ENCODE results near the gene CCDC88B.

Gene CCDC88B

DNA sequence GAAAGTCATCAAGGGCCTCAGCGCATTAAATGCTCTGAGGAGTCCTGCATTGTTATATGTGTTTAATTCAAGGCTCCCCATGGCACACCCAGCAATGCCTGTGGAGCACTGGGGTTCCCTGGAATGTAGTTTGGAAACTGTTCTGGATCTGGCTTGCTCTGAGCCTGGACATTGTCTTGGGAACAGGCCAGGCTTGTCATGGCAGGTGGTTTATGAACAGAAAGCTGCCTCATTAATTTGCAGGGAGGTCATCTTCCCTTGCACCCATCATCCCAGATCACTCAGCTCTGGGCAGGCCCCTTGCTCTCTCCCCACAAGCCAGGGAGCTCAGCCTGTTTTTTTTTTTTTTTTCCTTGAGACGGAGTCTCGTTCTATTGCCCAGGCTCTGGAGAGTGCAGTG is 51.8 kb downstream of the CCDC88B start:
- Histone ChIP-seq H3K9ac (ENCODE audit: low read depth, low read length) (no peak overlapping the region), H3K9me3 (ENCODE audit: control insufficient read depth, insufficient read depth, low read length) (no peaks in the 10 kb centered on the region), H3K4me1 (ENCODE audit: control insufficient read depth, insufficient read depth, low read length) (peaks cover 11% of the 10 kb centered on the region), H3K36me3 (ENCODE audit: control insufficient read depth, insufficient read depth, low read length) (no peaks in the 10 kb centered on the region), H3K27me3 (ENCODE audit: control insufficient read depth, insufficient read depth, low read length) (no peaks in the 10 kb centered on the region), H3K27ac (ENCODE audit: low read depth, low read length) (no peak overlapping the region), H3K4me3 (ENCODE audit: low read depth, low read length) (no peak overlapping the region)

DNA sequence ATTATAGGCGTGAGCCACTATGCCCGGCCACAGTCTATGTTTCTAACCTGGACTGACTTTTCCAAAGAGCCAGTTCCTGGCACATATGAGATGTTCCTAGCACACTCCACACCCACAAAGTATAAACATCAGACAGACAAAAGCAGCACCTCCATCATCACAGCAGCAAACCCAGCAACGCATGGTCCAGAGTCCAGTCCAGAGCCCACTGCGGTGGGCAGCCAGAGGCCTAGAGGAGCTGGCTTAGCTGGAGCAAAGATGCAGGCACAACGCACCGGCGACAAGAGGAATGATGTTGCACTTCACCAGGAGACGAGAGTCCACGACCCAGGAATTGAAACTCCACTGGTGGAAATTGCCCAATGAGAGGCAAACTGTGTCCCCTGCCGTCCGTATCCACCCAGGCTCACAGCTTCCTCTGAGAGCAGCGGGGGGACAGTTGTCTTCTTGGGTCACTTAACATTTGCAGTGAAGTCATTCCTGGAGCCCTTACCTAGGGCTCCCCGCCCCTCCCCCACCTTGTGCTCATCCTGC is 55.6 kb downstream of the CCDC88B start:
- Histone ChIP-seq H3K4me3 (ENCODE audit: low read depth, low read length) (no peak overlapping the region), H3K9me3 (ENCODE audit: control insufficient read depth, insufficient read depth, low read length) (no peaks in the 10 kb centered on the region), H3K27me3 (ENCODE audit: control insufficient read depth, insufficient read depth, low read length) (no peaks in the 10 kb centered on the region), H3K36me3 (ENCODE audit: control insufficient read depth, insufficient read depth, low read length) (no peaks in the 10 kb centered on the region), H3K4me1 (ENCODE audit: control insufficient read depth, insufficient read depth, low read length) (peaks cover 11% of the 10 kb centered on the region), H3K27ac (ENCODE audit: low read depth, low read length) (peak overlapping the region; percentile 52), H3K9ac (ENCODE audit: low read depth, low read length) (no peak overlapping the region)

DNA sequence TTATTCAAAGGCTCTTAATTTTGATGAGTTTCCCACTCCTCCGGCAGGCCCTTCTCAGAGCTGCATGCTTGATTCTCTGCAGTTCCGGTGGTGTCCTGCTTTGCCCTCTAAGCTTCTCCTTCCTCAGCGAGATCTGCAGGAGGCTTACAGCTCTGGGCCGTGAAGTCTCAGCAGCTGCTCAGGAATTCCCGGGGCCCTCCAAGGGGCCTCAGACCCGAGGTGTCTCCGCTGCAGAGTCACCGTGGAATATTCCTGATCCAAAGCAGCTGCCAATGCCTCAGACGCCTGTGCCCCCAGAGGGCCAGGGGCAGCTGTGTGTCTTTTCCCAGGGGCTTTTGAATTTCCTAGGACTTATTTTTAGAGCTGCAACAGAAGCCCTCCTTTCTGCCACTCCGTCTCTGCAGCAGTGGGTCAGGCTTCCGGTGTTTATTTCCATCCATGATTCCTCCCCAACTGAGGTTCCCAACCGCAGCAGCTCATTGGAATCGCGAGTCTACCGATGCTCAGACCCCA is 56.1 kb downstream of the CCDC88B start:
- peak overlapping the region; percentile 52 for H3K27ac ChIP-seq (ENCODE audit: low read depth, low read length)
- no peaks in the 10 kb centered on the region for H3K36me3 ChIP-seq (ENCODE audit: control insufficient read depth, insufficient read depth, low read length)
- H3K9me3 ChIP-seq (ENCODE audit: control insufficient read depth, insufficient read depth, low read length), result no peaks in the 10 kb centered on the region
- H3K9ac ChIP-seq (ENCODE audit: low read depth, low read length), result no peak overlapping the region
- peaks cover 11% of the 10 kb centered on the region for H3K4me1 ChIP-seq (ENCODE audit: control insufficient read depth, insufficient read depth, low read length)
- no peak overlapping the region for H3K4me3 ChIP-seq (ENCODE audit: low read depth, low read length)
- no peaks in the 10 kb centered on the region for H3K27me3 ChIP-seq (ENCODE audit: control insufficient read depth, insufficient read depth, low read length)

DNA sequence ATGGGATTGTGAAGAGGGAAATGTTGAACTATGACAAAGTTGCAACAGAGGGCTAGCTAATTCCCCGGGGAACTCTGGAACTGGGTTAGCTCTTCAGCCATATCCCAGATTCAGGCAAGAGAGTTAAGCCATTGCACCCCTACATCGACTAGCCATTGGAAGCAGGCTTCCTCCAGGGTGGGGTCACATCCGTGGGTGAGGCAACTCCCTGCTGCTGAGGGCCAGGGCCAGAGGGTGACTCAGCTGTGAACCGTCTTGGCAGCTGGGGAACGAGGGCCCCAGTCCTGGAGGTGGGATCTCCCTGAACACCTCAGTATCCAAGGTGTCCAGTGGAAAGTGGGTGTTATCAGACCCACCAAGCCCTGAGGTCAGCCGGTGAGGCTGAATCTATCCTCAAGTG is 60.1 kb downstream of the CCDC88B start:
- Histone ChIP-seq H3K27ac (ENCODE audit: low read depth, low read length) (no peak overlapping the region), H3K27me3 (ENCODE audit: control insufficient read depth, insufficient read depth, low read length) (no peaks in the 10 kb centered on the region), H3K9me3 (ENCODE audit: control insufficient read depth, insufficient read depth, low read length) (no peaks in the 10 kb centered on the region), H3K4me1 (ENCODE audit: control insufficient read depth, insufficient read depth, low read length) (peaks cover 11% of the 10 kb centered on the region), H3K4me3 (ENCODE audit: low read depth, low read length) (no peak overlapping the region), H3K36me3 (ENCODE audit: control insufficient read depth, insufficient read depth, low read length) (no peaks in the 10 kb centered on the region), H3K9ac (ENCODE audit: low read depth, low read length) (no peak overlapping the region)

DNA sequence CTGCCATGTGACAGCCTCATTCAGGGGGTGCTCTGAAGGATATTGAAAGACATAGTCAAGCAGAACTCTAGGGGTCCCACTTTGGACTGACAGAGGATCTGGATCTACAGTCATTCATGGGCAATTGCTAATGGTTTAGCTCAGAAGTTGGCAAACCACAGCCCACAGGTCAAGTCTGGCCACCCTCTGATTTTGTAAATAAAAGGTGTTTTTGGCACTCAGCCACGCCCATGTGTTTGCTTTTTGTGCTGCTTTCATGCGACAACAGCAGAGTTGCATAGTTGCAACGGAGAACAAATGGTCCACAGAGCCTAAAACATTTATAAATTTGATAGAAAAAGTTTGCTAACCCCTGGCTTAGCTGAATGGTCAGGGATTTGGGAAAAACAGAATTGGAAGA is 60.7 kb downstream of the CCDC88B start:
- Histone ChIP-seq H3K9ac (ENCODE audit: low read depth, low read length) (no peak overlapping the region), H3K27me3 (ENCODE audit: control insufficient read depth, insufficient read depth, low read length) (no peaks in the 10 kb centered on the region), H3K4me3 (ENCODE audit: low read depth, low read length) (no peak overlapping the region), H3K27ac (ENCODE audit: low read depth, low read length) (no peak overlapping the region), H3K4me1 (ENCODE audit: control insufficient read depth, insufficient read depth, low read length) (peaks cover 8% of the 10 kb centered on the region), H3K9me3 (ENCODE audit: control insufficient read depth, insufficient read depth, low read length) (no peaks in the 10 kb centered on the region), H3K36me3 (ENCODE audit: control insufficient read depth, insufficient read depth, low read length) (no peaks in the 10 kb centered on the region)

DNA sequence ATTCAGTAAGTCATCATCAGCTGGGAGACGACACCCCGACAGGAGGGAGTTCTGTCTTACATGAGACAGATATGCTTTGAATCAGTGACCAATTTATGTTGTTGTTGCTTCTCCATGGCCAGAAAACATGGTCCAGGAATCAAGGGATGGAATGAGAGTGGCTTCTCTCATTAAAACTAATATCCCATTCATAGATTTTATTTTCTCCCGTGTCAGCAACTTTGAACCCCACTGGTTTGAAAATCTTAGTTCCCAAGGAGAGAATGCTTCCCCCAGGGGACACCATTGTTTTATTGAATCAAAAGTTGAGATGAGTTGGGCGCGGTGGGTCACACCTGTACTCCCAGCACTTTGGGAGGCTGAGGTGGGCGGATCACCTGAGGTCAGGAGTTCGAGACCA is 61.8 kb downstream of the CCDC88B start:
- no peaks in the 10 kb centered on the region; the same call in 1 of the 2 replicates for H3K4me1 ChIP-seq (ENCODE audit: control insufficient read depth, insufficient read depth, low read length)
- H3K9ac ChIP-seq (ENCODE audit: low read depth, low read length), result no peak overlapping the region
- no peaks in the 10 kb centered on the region for H3K27me3 ChIP-seq (ENCODE audit: control insufficient read depth, insufficient read depth, low read length)
- H3K36me3 ChIP-seq (ENCODE audit: control insufficient read depth, insufficient read depth, low read length), result no peaks in the 10 kb centered on the region
- H3K4me3 ChIP-seq (ENCODE audit: low read depth, low read length), result no peak overlapping the region
- H3K9me3 ChIP-seq (ENCODE audit: control insufficient read depth, insufficient read depth, low read length), result no peaks in the 10 kb centered on the region
- H3K27ac ChIP-seq (ENCODE audit: low read depth, low read length), result no peak overlapping the region

DNA sequence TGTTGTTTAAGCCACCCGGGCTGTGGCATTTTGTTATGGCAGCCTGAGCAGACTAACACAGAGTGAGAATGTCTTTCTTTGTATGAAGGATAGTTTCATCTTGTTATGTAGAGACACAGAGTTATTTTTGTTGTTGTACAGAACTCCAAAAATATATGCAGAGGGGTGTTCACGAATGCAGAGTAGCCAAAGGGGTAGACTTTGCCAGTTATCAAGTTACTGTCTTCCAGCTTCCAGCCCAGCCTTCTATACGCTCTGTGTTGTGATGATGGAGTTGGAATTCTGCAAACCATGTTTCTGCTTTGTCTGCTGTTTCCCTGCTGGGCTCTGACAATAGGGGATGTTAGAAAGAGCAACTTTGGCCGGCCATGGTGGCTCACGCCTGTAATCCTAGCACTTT is 63.1 kb downstream of the CCDC88B start:
- H3K36me3 ChIP-seq (ENCODE audit: control insufficient read depth, insufficient read depth, low read length), result no peaks in the 10 kb centered on the region

DNA sequence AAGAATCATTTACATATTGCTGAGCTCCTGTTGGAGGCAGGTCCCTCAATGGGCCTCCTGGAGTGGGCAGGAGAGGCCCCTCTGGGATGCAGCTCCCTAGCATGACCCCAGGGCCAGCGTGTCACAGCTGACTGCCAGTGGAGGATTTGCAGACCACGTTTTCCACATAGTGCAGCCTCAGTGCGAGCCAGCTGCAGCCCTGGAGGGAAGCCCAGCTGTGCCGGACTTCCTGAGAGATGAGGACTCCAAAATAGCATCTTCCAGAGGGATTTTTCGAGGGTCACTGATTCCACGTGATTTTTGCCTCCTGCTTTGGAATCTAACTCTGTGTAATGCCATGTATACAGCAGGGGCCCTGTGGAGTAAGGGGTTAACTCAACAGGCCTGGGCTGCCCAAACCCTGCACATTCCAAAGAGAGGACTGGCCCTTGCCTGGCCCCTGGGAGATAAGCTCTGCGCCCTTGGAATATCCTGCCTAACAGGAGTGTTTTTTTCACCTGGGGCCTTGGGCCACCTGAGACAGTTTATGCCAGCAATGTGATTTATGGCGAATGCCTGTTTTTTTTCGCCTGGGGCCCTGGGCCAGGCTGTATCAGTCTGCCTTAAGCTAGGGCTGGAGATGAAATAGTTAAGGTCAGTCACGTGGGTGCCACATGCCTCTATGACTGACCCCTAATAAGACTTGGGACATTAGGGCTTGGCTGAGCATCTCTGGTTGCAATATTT is 66.4 kb downstream of the CCDC88B start:
- no peak overlapping the region for H3K4me3 ChIP-seq (ENCODE audit: low read depth, low read length)
- H3K9ac ChIP-seq (ENCODE audit: low read depth, low read length), result no peak overlapping the region
- peaks cover 6% of the 10 kb centered on the region; the same call in 1 of the 2 replicates for H3K27me3 ChIP-seq (ENCODE audit: control insufficient read depth, insufficient read depth, low read length)
- H3K9me3 ChIP-seq (ENCODE audit: control insufficient read depth, insufficient read depth, low read length), result no peaks in the 10 kb centered on the region
- peak overlapping the region; percentile 27 for H3K27ac ChIP-seq (ENCODE audit: low read depth, low read length)
- no peaks in the 10 kb centered on the region for H3K36me3 ChIP-seq (ENCODE audit: control insufficient read depth, insufficient read depth, low read length)
- H3K4me1 ChIP-seq (ENCODE audit: control insufficient read depth, insufficient read depth, low read length), result no peaks in the 10 kb centered on the region; the same call in 1 of the 2 replicates

More for the DNA sequence above, 63.1 kb downstream of the CCDC88B start:
- Histone ChIP-seq H3K4me3 (ENCODE audit: low read depth, low read length) (no peak overlapping the region), H3K9me3 (ENCODE audit: control insufficient read depth, insufficient read depth, low read length) (no peaks in the 10 kb centered on the region), H3K9ac (ENCODE audit: low read depth, low read length) (no peak overlapping the region), H3K4me1 (ENCODE audit: control insufficient read depth, insufficient read depth, low read length) (no peaks in the 10 kb centered on the region; the same call in 1 of the 2 replicates), H3K27me3 (ENCODE audit: control insufficient read depth, insufficient read depth, low read length) (no peaks in the 10 kb centered on the region), H3K27ac (ENCODE audit: low read depth, low read length) (no peak overlapping the region)

Measured in HUES48 (cell line).